SK-N-SH treated with all-trans-retinoic acid at 6 μM for 48 hours (cell line): ENCODE data around the gene DGKH.

Experiments
- ATAC-seq: fragments of 200-7000 bp; cut with Tn5 transposase; 3 replicates; pipeline ENCODE4 v1.9.1; 2020; ENCODE audit warnings: mild to moderate bottlenecking, moderate library complexity
- ARNTL ChIP-seq: fragments of 450-650 bp; formaldehyde crosslinking; IDR thresholded peaks from 2 replicates; pipeline ENCODE4 v1.5.0; 2020; ENCODE audit warnings: low read depth, mild to moderate bottlenecking, moderate library complexity, borderline replicate concordance
- BACH2 ChIP-seq: fragments of 250-450 bp; sonication (Bioruptor Pico); IDR thresholded peaks from 2 replicates; pipeline ENCODE4 v1.9.0; 2021; ENCODE audit warnings: mild to moderate bottlenecking, borderline replicate concordance
- CSDC2 ChIP-seq: fragments of 250-450 bp; sonication (Bioruptor Pico); IDR thresholded peaks from 2 replicates; pipeline ENCODE4 v1.5.0; 2020; ENCODE audit warnings: mild to moderate bottlenecking, moderate library complexity
- ESRRG ChIP-seq: fragments of 250-450 bp; sonication (Bioruptor Pico); IDR thresholded peaks from 2 replicates; pipeline ENCODE4 v1.6.1; 2021; ENCODE audit warnings: mild to moderate bottlenecking
- PPARA ChIP-seq: fragments of 250-450 bp; sonication (Bioruptor Pico); IDR thresholded peaks from 2 replicates; pipeline ENCODE4 v1.5.0; 2020; ENCODE audit warnings: mild to moderate bottlenecking, borderline replicate concordance
- RARB ChIP-seq: fragments of 250-450 bp; sonication (Bioruptor Pico); IDR thresholded peaks from 2 replicates; pipeline ENCODE4 v1.8.0; 2021; ENCODE audit warnings: mild to moderate bottlenecking, moderate library complexity
- TCF4 ChIP-seq: fragments of 250-450 bp; sonication (Bioruptor Pico); IDR thresholded peaks from 2 replicates; pipeline ENCODE4 v1.8.0; 2021; ENCODE audit warnings: mild to moderate bottlenecking, moderate library complexity, borderline replicate concordance
- TOX ChIP-seq: fragments of 250-450 bp; sonication (Bioruptor Pico); IDR thresholded peaks from 2 replicates; pipeline ENCODE4 v1.8.0; 2021; ENCODE audit warnings: mild to moderate bottlenecking, moderate library complexity, borderline replicate concordance
- ZFP3 ChIP-seq: fragments of 250-450 bp; sonication (Bioruptor Pico); IDR thresholded peaks from 2 replicates; pipeline ENCODE4 v1.5.0; 2020; ENCODE audit warnings: mild to moderate bottlenecking, moderate library complexity
- ZFP30 ChIP-seq: fragments of 450-650 bp; formaldehyde crosslinking; IDR thresholded peaks from 2 replicates; pipeline ENCODE4 v1.5.0; 2022; ENCODE audit warnings: mild to moderate bottlenecking, moderate library complexity
- ZNF70 ChIP-seq: fragments of 450-650 bp; formaldehyde crosslinking; IDR thresholded peaks from 2 replicates; pipeline ENCODE4 v1.5.0; 2020; ENCODE audit warnings: mild to moderate bottlenecking, moderate library complexity
- ZNF8 ChIP-seq: fragments of 450-650 bp; formaldehyde crosslinking; IDR thresholded peaks from 2 replicates; pipeline ENCODE4 v1.5.0; 2020; ENCODE audit warnings: mild to moderate bottlenecking, moderate library complexity
- TF ChIP-seq, protein P1 (sequence below): fragments of 250-450 bp; sonication (Bioruptor Pico); IDR thresholded peaks from 2 replicates; pipeline ENCODE4 v1.8.0; 2020; ENCODE audit warnings: mild to moderate bottlenecking, moderate library complexity, borderline replicate concordance
- TF ChIP-seq, protein P2 (sequence below): fragments of 250-450 bp; sonication (Bioruptor Pico); IDR thresholded peaks from 2 replicates; pipeline ENCODE4 v1.5.0; 2020; ENCODE audit warnings: mild to moderate bottlenecking, moderate library complexity
- TF ChIP-seq, protein P3 (sequence below): fragments of 250-450 bp; sonication (Bioruptor Pico); IDR thresholded peaks from 2 replicates; pipeline ENCODE4 v1.5.1; 2021; ENCODE audit warnings: mild to moderate bottlenecking, moderate library complexity
- TF ChIP-seq, protein P4 (sequence below): fragments of 250-450 bp; sonication (Bioruptor Pico); IDR thresholded peaks from 2 replicates; pipeline ENCODE4 v1.5.1; 2020; ENCODE audit warnings: low read depth, mild to moderate bottlenecking, moderate library complexity

The DGKH gene

DNA sequence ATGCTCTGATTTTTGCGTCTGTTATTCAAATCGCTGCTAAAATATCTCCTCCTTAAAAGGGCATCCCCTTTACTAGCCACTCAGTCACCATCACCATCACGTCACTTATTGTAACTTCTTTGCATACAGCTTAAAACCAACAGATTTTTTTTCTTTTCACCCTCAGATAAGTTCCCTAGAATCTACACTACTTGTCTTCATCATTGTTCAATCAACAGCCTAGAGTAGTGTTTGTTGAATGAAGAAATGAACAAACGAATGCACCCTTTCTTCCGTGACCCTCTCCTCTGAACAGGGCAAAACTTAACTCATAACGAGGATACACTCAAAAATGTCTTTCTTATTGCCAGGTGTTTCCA lies 222.4 kb downstream of the DGKH start:
- ATAC-seq: no peak
- no peak for TF ChIP-seq ZNF8 (CRISPR knock-in tag)
- TF ChIP-seq, protein P1, sequence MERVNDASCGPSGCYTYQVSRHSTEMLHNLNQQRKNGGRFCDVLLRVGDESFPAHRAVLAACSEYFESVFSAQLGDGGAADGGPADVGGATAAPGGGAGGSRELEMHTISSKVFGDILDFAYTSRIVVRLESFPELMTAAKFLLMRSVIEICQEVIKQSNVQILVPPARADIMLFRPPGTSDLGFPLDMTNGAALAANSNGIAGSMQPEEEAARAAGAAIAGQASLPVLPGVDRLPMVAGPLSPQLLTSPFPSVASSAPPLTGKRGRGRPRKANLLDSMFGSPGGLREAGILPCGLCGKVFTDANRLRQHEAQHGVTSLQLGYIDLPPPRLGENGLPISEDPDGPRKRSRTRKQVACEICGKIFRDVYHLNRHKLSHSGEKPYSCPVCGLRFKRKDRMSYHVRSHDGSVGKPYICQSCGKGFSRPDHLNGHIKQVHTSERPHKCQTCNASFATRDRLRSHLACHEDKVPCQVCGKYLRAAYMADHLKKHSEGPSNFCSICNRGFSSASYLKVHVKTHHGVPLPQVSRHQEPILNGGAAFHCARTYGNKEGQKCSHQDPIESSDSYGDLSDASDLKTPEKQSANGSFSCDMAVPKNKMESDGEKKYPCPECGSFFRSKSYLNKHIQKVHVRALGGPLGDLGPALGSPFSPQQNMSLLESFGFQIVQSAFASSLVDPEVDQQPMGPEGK (CRISPR knock-in tag): no peak
- no peak for TF ChIP-seq TOX (CRISPR knock-in tag)
- no peak for TF ChIP-seq ZNF70 (CRISPR knock-in tag)
- no peak for TF ChIP-seq ARNTL (CRISPR knock-in tag)
- no peak for TF ChIP-seq ESRRG (CRISPR knock-in tag)
- TF ChIP-seq CSDC2 (CRISPR knock-in tag): no peak
- TF ChIP-seq, all 23 proteins: peak for 0

DNA sequence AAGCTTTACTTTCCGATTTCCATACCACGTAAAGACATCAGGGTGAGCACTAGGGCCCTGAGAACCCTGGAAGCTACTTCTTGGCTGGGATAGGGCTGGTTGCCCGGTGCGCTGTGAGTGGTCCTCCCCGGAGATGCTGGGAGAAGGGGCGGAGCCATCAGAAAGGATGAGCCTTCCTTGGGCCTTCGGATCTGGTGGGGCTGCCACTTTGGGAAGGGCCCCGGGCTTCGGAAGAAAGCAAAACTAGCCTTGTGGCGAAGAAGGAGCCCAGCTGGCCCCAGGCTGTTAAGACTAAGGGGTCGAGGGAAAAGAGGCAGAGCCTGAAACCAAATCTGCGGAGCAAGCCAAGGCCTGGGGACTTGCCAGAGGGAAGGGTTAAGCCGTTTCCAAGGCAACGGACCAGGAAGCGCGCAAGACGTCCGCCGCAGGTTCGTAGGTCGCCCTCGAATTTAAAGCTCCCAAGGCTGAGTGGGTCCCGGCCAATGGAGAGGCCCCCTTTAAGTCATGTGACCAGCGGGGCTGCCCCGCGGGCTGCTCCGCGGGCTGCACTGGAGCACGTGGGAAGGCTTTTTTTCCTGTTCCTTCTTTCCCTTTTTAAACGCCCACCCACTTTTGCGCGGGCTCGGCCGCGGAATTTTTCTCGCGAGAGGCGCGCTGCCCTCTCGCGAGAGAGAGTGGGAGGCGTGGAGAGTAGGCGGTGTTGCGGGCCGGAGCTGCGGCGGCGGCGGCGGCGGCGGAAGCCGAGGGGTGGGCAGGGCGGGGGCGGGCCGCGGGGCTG lies 223.1 kb downstream of the DGKH start:
- ATAC-seq: peak; percentile 93
- TF ChIP-seq, protein P2, sequence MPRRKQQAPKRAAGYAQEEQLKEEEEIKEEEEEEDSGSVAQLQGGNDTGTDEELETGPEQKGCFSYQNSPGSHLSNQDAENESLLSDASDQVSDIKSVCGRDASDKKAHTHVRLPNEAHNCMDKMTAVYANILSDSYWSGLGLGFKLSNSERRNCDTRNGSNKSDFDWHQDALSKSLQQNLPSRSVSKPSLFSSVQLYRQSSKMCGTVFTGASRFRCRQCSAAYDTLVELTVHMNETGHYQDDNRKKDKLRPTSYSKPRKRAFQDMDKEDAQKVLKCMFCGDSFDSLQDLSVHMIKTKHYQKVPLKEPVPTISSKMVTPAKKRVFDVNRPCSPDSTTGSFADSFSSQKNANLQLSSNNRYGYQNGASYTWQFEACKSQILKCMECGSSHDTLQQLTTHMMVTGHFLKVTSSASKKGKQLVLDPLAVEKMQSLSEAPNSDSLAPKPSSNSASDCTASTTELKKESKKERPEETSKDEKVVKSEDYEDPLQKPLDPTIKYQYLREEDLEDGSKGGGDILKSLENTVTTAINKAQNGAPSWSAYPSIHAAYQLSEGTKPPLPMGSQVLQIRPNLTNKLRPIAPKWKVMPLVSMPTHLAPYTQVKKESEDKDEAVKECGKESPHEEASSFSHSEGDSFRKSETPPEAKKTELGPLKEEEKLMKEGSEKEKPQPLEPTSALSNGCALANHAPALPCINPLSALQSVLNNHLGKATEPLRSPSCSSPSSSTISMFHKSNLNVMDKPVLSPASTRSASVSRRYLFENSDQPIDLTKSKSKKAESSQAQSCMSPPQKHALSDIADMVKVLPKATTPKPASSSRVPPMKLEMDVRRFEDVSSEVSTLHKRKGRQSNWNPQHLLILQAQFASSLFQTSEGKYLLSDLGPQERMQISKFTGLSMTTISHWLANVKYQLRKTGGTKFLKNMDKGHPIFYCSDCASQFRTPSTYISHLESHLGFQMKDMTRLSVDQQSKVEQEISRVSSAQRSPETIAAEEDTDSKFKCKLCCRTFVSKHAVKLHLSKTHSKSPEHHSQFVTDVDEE: 0 out of 2 replicates have a peak, but pooled peaks have one; percentile 28
- TF ChIP-seq PPARA (CRISPR knock-in tag) (no peak), ZFP3 (0 out of 2 replicates have a peak, but pooled peaks have one; percentile 24)

DNA sequence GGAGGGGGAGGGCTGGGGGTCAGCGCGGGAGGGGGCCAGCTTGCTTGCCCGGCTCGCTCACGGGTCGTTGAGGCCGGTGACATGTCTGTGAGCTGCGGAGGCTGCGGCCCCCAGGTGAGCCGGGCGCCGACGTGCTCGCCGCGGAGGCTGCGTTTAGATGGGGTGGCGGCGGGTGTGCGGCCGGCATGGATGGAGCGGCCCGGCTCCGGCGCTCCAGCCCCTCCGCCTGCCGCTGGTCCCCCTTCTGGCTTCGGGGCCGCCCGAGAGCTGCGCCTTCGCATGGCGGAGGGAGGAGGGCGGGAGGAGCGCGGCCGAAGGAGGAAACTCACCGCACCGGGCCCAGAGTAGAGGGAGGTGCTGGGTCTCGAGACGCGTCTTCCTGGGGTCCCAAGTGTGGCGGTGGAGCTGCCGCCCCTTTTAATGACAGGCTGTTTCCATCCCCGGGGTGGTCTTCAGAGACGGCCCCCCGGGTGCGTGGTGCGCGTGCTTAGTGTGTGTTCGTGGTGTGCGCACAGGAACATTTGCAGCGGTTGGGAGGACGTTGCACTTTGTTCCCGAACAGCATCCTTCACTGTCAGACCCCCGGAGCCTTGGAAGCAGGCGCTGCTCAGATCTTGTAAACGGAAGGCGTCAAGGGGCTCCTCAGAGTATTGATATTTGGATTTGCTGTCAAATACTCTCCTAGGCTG lies 223.8 kb downstream of the DGKH start, which contains the start of gene AKAP11:
Gene AKAP11, plus strand, starts transcription at position 38 of the 689 bp plus-strand sequence. CDS start 14,197 bp downstream, outside the sequence.
- peak; percentile 67 for ATAC-seq
- TF ChIP-seq, protein P2: no peak
- TF ChIP-seq, protein P1 (CRISPR knock-in tag): 0 out of 2 replicates have a peak, but pooled peaks have one; percentile 52

DNA sequence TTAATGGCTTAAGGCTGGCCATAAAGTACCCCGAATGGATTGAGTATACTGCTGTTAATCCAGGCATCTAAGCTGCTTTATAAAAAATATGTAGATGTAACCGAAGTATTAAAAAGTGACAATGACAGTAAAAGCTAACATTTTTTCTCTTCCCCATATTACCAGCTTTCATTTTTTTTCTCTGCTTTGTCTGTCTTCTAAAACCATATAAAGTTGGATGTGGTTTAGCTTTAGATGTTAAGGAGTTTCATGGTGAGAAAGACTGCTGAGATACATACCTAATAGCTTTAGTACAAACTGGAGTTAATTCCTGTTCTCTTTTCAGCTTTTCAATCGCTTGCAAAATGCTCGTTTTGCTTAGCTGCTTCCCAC lies 224.3 kb downstream of the DGKH start:
- no peak for ATAC-seq
- TF ChIP-seq, protein P3, sequence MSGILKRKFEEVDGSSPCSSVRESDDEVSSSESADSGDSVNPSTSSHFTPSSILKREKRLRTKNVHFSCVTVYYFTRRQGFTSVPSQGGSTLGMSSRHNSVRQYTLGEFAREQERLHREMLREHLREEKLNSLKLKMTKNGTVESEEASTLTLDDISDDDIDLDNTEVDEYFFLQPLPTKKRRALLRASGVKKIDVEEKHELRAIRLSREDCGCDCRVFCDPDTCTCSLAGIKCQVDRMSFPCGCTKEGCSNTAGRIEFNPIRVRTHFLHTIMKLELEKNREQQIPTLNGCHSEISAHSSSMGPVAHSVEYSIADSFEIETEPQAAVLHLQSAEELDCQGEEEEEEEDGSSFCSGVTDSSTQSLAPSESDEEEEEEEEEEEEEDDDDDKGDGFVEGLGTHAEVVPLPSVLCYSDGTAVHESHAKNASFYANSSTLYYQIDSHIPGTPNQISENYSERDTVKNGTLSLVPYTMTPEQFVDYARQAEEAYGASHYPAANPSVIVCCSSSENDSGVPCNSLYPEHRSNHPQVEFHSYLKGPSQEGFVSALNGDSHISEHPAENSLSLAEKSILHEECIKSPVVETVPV (CRISPR knock-in tag): no peak
- TF ChIP-seq ZNF70 (CRISPR knock-in tag) (no peak), BACH2 (CRISPR knock-in tag) (no peak), RARB (no peak), ARNTL (CRISPR knock-in tag) (no peak), ZFP3 (no peak), ZFP30 (CRISPR knock-in tag) (no peak), TCF4 (no peak), PPARA (CRISPR knock-in tag) (no peak)
- TF ChIP-seq, protein P4, sequence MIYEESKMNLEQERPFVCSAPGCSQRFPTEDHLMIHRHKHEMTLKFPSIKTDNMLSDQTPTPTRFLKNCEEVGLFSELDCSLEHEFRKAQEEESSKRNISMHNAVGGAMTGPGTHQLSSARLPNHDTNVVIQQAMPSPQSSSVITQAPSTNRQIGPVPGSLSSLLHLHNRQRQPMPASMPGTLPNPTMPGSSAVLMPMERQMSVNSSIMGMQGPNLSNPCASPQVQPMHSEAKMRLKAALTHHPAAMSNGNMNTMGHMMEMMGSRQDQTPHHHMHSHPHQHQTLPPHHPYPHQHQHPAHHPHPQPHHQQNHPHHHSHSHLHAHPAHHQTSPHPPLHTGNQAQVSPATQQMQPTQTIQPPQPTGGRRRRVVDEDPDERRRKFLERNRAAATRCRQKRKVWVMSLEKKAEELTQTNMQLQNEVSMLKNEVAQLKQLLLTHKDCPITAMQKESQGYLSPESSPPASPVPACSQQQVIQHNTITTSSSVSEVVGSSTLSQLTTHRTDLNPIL (CRISPR knock-in tag): no peak
- TF ChIP-seq, protein P2: no peak
- TF ChIP-seq, all 23 proteins: peak for 0
